HepG2 (cell line): ENCODE measurements around the gene CD320. TPM values are rescaled to one million over a fixed set of nuclear protein-coding genes. Genes with fewer than 3 reads are reported as not detected.

ENCODE experiments used
- ELF1 ChIP-seq: sonication (generic); formaldehyde crosslinking; IDR thresholded peaks from 2 replicates; pipeline ENCODE4 v1.4.0; 2020; ENCODE audit warnings: missing genetic modification reagents
- FOXK1 ChIP-seq: sonication (generic); formaldehyde crosslinking; IDR thresholded peaks from 2 replicates; pipeline ENCODE4 v1.4.0; 2020; ENCODE audit warnings: low read depth, missing genetic modification reagents, borderline replicate concordance
- GATAD2A ChIP-seq: IDR thresholded peaks from 2 replicates; pipeline ENCODE4 v1.6.1; 2016
- HIVEP1 ChIP-seq: sonication (generic); formaldehyde crosslinking; IDR thresholded peaks from 2 replicates; pipeline ENCODE4 v1.4.0; 2020; ENCODE audit warnings: mild to moderate bottlenecking, missing genetic modification reagents
- HMG20A ChIP-seq: IDR thresholded peaks from 2 replicates; pipeline ENCODE4 v1.6.1; 2016; ENCODE audit warnings: borderline replicate concordance
- HNRNPL ChIP-seq: fragments of 200-400 bp; formaldehyde crosslinking; IDR thresholded peaks from 2 replicates; pipeline ENCODE4 v1.6.1; 2017; ENCODE audit warnings: mild to moderate bottlenecking, low read depth, low read length
- NCOA2 ChIP-seq: sonication (generic); formaldehyde crosslinking; IDR thresholded peaks from 2 replicates; pipeline ENCODE4 v1.8.0; 2022; ENCODE audit warnings: inconsistent platforms
- RARG ChIP-seq: sonication (generic); formaldehyde crosslinking; IDR thresholded peaks from 2 replicates; pipeline ENCODE4 v1.4.0; 2020; ENCODE audit warnings: low read depth, mild to moderate bottlenecking, missing genetic modification reagents
- TMF1 ChIP-seq: sonication (generic); formaldehyde crosslinking; IDR thresholded peaks from 2 replicates; pipeline ENCODE4 v1.8.1; 2022; ENCODE audit warnings: low read depth, missing genetic modification reagents
- ZNF260 ChIP-seq: sonication (generic); formaldehyde crosslinking; IDR thresholded peaks from 2 replicates; pipeline ENCODE4 v1.4.0; 2020; ENCODE audit warnings: missing genetic modification reagents, low read depth, mild to moderate bottlenecking, borderline replicate concordance
- ZNF501 ChIP-seq: sonication (generic); formaldehyde crosslinking; IDR thresholded peaks from 2 replicates; pipeline ENCODE4 v1.5.1; 2020; ENCODE audit warnings: mild to moderate bottlenecking, moderate library complexity, missing genetic modification reagents
- ZNF615 ChIP-seq: sonication (generic); formaldehyde crosslinking; IDR thresholded peaks from 2 replicates; pipeline ENCODE4 v1.5.0; 2020; ENCODE audit warnings: mild to moderate bottlenecking, missing genetic modification reagents, borderline replicate concordance
- ZNF7 ChIP-seq: IDR thresholded peaks from 2 replicates; pipeline ENCODE4 v1.6.1; 2016; ENCODE audit warnings: missing biosample characterization, missing genetic modification reagents
- polyA plus RNA-seq, 8 experiments: library from polyadenylated mRNA; depleted of rRNA in 3 of 8; stranded (reverse) in 7 of 8; unstranded in 1 of 8; fragments of >200 nt; fragmentation: Illumina TruSeq in 4 of 8; extraction: Trizol in 4 of 8; gene quantifications; 2 replicates each; pipeline versions ENCODE4 v1.2.1 to v1.2.3, GENCODE V29; 2011 to 2016; ENCODE audit warnings: low read depth in 4 of 8, missing spikeins in 1 of 8, mixed read lengths in 1 of 8; ENCODE audit not compliant: insufficient read depth in 1 of 8
- total RNA-seq, 5 experiments: library from RNA; depleted of rRNA; stranded (reverse); fragments of >200 nt; fragmentation: Illumina TruSeq; extraction: Trizol; gene quantifications; 2 replicates each; pipeline ENCODE4 v1.2.3, GENCODE V29; 2016; ENCODE audit warnings: low read depth in 1 of 5
- TF ChIP-seq, protein P1 (sequence below): sonication (generic); formaldehyde crosslinking; IDR thresholded peaks from 2 replicates; pipeline ENCODE4 v1.8.1; 2022; ENCODE audit warnings: low read depth, mild to moderate bottlenecking, missing genetic modification reagents
- TF ChIP-seq, protein P2 (sequence below): sonication (generic); formaldehyde crosslinking; IDR thresholded peaks from 2 replicates; pipeline ENCODE4 v1.9.0; 2021; ENCODE audit warnings: missing genetic modification reagents, mild to moderate bottlenecking, borderline replicate concordance
- TF ChIP-seq, protein P3 (sequence below): sonication (generic); formaldehyde crosslinking; IDR thresholded peaks from 2 replicates; pipeline ENCODE4 v1.5.1; 2020; ENCODE audit warnings: missing genetic modification reagents, mild to moderate bottlenecking, borderline replicate concordance
- TF ChIP-seq, protein P4 (sequence below): IDR thresholded peaks from 2 replicates; pipeline ENCODE4 v1.6.1; 2018; ENCODE audit warnings: missing genetic modification reagents
- TF ChIP-seq, protein P5 (sequence below): sonication (generic); formaldehyde crosslinking; IDR thresholded peaks from 2 replicates; pipeline ENCODE4 v1.4.0; 2020; ENCODE audit warnings: mild to moderate bottlenecking, missing genetic modification reagents, borderline replicate concordance

CD320 gene
- total and polyA plus RNA-seq, 2 of the 13 experiments (the other 11 are each of a cell fraction or from before 2014, with no cell fraction given) = 83.1 to 99.9 TPM

DNA sequence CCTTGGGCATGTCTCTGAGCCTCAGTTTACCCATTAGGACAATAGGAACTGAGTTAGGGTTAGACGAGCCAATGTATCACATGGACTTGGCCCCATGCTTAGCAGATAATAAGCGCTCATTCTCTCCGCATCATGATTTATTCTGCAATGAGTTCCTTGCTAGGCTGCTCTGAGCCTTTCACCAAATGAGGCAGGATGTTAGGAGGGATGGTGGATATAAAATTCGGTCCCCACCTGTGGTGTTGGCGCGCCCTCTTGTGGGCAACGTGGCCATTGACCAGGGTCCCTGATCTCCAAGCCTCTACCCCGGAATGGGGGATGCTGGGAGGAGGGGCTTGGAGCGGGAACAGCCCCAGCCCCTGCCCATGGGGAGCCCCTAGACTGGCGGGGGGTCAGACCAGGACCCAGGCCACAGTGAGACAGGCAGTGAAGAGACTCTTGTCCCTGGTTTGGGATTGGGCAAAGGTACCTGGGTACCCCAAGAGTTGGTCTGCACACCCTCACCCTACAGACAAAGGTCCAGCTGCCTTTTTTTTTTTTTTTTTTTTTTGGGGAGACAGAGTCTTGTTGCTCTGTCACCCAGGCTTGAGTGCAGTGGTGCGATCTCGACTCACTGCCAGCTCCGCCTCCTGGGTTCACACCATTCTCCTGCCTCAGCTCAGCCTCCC lies 55.1 kb downstream of the CD320 start (continued):
- TF ChIP-seq, protein P1, sequence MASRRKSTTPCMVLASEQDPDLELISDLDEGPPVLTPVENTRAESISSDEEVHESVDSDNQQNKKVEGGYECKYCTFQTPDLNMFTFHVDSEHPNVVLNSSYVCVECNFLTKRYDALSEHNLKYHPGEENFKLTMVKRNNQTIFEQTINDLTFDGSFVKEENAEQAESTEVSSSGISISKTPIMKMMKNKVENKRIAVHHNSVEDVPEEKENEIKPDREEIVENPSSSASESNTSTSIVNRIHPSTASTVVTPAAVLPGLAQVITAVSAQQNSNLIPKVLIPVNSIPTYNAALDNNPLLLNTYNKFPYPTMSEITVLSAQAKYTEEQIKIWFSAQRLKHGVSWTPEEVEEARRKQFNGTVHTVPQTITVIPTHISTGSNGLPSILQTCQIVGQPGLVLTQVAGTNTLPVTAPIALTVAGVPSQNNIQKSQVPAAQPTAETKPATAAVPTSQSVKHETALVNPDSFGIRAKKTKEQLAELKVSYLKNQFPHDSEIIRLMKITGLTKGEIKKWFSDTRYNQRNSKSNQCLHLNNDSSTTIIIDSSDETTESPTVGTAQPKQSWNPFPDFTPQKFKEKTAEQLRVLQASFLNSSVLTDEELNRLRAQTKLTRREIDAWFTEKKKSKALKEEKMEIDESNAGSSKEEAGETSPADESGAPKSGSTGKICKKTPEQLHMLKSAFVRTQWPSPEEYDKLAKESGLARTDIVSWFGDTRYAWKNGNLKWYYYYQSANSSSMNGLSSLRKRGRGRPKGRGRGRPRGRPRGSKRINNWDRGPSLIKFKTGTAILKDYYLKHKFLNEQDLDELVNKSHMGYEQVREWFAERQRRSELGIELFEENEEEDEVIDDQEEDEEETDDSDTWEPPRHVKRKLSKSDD (CRISPR knock-in tag) = no peak
- TF ChIP-seq HNRNPL (no peak), HMG20A (no peak), FOXK1 (CRISPR knock-in tag) (no peak), RARG (CRISPR knock-in tag) (no peak), ZNF260 (CRISPR knock-in tag) (no peak), TMF1 (no peak), ELF1 (CRISPR knock-in tag) (no peak), ZNF501 (CRISPR knock-in tag) (no peak), ZNF615 (CRISPR knock-in tag) (peak; percentile 66; the same call in 1 of the 2 replicates), HIVEP1 (CRISPR knock-in tag) (no peak), NCOA2 (CRISPR knock-in tag) (no peak), GATAD2A (CRISPR knock-in tag) (0 out of 2 replicates have a peak, but pooled peaks have one; percentile 50), ZNF7 (CRISPR knock-in tag) (no peak)
- TF ChIP-seq, protein P2, sequence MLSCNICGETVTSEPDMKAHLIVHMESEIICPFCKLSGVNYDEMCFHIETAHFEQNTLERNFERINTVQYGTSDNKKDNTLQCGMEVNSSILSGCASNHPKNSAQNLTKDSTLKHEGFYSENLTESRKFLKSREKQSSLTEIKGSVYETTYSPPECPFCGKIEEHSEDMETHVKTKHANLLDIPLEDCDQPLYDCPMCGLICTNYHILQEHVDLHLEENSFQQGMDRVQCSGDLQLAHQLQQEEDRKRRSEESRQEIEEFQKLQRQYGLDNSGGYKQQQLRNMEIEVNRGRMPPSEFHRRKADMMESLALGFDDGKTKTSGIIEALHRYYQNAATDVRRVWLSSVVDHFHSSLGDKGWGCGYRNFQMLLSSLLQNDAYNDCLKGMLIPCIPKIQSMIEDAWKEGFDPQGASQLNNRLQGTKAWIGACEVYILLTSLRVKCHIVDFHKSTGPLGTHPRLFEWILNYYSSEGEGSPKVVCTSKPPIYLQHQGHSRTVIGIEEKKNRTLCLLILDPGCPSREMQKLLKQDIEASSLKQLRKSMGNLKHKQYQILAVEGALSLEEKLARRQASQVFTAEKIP (CRISPR knock-in tag) = no peak
- TF ChIP-seq, protein P3, sequence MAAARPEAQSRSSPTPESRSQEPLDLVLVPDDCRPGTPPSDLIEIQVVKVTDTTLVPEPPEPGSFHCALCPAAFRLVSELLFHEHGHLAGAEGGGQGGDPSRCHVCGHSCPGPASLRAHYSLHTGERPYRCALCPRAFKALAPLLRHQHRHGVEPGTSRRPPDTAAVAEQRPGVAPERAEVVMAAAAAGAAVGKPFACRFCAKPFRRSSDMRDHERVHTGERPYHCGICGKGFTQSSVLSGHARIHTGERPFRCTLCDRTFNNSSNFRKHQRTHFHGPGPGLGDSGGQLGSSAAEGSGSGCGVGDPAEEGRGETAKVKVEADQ (CRISPR knock-in tag) = no peak
- TF ChIP-seq, protein P4, sequence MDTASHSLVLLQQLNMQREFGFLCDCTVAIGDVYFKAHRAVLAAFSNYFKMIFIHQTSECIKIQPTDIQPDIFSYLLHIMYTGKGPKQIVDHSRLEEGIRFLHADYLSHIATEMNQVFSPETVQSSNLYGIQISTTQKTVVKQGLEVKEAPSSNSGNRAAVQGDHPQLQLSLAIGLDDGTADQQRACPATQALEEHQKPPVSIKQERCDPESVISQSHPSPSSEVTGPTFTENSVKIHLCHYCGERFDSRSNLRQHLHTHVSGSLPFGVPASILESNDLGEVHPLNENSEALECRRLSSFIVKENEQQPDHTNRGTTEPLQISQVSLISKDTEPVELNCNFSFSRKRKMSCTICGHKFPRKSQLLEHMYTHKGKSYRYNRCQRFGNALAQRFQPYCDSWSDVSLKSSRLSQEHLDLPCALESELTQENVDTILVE (CRISPR knock-in tag) = no peak
- TF ChIP-seq, protein P5, sequence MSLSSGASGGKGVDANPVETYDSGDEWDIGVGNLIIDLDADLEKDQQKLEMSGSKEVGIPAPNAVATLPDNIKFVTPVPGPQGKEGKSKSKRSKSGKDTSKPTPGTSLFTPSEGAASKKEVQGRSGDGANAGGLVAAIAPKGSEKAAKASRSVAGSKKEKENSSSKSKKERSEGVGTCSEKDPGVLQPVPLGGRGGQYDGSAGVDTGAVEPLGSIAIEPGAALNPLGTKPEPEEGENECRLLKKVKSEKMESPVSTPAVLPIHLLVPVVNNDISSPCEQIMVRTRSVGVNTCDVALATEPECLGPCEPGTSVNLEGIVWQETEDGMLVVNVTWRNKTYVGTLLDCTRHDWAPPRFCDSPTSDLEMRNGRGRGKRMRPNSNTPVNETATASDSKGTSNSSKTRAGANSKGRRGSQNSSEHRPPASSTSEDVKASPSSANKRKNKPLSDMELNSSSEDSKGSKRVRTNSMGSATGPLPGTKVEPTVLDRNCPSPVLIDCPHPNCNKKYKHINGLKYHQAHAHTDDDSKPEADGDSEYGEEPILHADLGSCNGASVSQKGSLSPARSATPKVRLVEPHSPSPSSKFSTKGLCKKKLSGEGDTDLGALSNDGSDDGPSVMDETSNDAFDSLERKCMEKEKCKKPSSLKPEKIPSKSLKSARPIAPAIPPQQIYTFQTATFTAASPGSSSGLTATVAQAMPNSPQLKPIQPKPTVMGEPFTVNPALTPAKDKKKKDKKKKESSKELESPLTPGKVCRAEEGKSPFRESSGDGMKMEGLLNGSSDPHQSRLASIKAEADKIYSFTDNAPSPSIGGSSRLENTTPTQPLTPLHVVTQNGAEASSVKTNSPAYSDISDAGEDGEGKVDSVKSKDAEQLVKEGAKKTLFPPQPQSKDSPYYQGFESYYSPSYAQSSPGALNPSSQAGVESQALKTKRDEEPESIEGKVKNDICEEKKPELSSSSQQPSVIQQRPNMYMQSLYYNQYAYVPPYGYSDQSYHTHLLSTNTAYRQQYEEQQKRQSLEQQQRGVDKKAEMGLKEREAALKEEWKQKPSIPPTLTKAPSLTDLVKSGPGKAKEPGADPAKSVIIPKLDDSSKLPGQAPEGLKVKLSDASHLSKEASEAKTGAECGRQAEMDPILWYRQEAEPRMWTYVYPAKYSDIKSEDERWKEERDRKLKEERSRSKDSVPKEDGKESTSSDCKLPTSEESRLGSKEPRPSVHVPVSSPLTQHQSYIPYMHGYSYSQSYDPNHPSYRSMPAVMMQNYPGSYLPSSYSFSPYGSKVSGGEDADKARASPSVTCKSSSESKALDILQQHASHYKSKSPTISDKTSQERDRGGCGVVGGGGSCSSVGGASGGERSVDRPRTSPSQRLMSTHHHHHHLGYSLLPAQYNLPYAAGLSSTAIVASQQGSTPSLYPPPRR (CRISPR knock-in tag) = no peak
